Muscle of leg (tissue), 11 donors: ENCODE measurements around the gene COL5A1. TPM values are rescaled to one million over a fixed set of nuclear protein-coding genes. Genes with fewer than 3 reads are reported as not detected.

ENCODE experiments used
- DNase-seq: peaks from one replicate; pipeline ENCODE4 v3.0.0; 2013
- H3K27ac ChIP-seq: one replicate; pipeline ENCODE4 v1.5.1; 2013; ENCODE audit warnings: mild to moderate bottlenecking, low read length, control low read depth
- H3K27me3 ChIP-seq: one replicate; pipeline ENCODE4 v1.6.1; 2013; ENCODE audit warnings: low read length; ENCODE audit not compliant: control insufficient read depth, insufficient read depth
- H3K36me3 ChIP-seq: one replicate; pipeline ENCODE4 v1.6.1; 2013; ENCODE audit warnings: low read length; ENCODE audit not compliant: control insufficient read depth, insufficient read depth
- H3K4me1 ChIP-seq: one replicate; pipeline ENCODE4 v1.6.1; 2013; ENCODE audit warnings: low read length; ENCODE audit not compliant: control insufficient read depth, insufficient read depth
- H3K4me3 ChIP-seq: one replicate; pipeline ENCODE4 v1.5.1; 2013; ENCODE audit warnings: low read length, control low read depth
- H3K9me3 ChIP-seq: replicated peaks from 2 replicates; pipeline ENCODE4 v1.6.1; 2013; ENCODE audit warnings: low read depth, low read length; ENCODE audit not compliant: control insufficient read depth
- WGBS: methylation state at CpG from one replicate; pipeline ENCODE4 v1.1.5; 2013; ENCODE audit warnings: missing lambda C conversion rate; ENCODE audit not compliant: insufficient coverage; 5-methylcytosine and 5-hydroxymethylcytosine counted together
- polyA plus RNA-seq, 8 donors: library from polyadenylated mRNA; unstranded; fragments of 120-200 nt; gene quantifications; one replicate each; pipeline versions ENCODE4 v1.2.1 to v1.2.3, GENCODE V29; 2013; ENCODE audit warnings: inconsistent platforms in 1 of 8, low replicate concordance in 1 of 8; ENCODE audit not compliant: insufficient read length in 8 of 8, insufficient read depth in 1 of 8
- total RNA-seq: library from RNA; stranded (reverse); fragments of 120-200 nt; gene quantifications from one replicate; pipeline ENCODE4 v1.2.4, GENCODE V29; 2013

Gene COL5A1
- total and polyA plus RNA-seq, 9 donors, result 293 to 921 (median 564) TPM

DNA sequence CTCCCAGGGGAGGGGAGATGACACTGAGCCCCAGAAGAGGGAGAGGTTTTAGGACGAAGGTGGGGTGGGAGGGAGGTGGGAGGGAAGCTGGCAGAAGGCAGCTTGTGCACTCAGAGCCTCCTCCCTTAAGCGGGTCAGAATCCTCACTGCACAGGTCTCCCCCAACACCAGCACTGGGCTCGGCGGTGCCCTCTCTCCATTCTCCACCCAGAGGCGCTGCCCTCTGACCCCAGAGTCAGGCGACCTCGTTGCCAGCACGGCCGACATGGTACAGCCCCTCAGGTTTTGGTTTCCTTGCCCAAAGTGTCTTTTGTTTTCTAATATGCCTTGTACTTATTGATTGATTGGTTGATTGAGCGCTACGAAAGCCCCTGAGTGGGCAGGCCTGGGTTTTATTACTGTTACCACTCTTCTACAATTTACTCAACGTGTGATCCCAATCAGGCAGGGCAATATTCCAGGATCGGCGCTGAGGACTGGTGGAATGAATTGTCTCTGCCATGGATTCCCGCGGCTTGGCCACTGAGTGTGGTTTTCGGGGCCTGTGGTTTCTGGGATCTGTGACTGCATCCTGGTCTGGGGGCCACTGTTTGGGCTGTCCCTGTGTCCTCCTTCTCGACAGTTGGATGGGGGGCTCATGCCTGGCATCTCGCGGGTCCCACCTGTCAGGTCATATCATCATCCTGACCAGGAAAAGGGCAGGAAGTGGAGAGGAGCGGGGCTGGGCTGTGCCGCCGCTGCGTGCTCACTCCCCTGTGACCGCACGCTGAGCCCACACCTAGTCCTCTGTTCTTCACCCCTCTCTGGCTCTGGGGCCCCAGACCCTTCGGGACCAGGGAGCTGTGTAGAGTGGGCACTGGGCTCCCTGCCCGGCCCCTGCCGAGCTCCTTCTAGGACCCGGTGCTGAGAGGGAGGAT lies 229.4 kb downstream of the COL5A1 start:
- no peak overlapping the region for H3K27ac ChIP-seq
- H3K27me3 ChIP-seq, result peaks cover 4% of the 10 kb centered on the region
- H3K9me3 ChIP-seq, result no peaks in the 10 kb centered on the region
- no peaks in the 10 kb centered on the region for H3K4me1 ChIP-seq
- no peak for DNase-seq
- no peaks in the 10 kb centered on the region for H3K36me3 ChIP-seq
- 59% methylated on average over 14 of the region's 30 CpGs for WGBS
- H3K4me3 ChIP-seq, result no peak overlapping the region

GRCh38 chr9:134871697-134872340 lies 230.2 kb downstream of the COL5A1 start:
- DNase-seq, result no peak
- no peak overlapping the region for H3K4me3 ChIP-seq
- no peaks in the 10 kb centered on the region for H3K4me1 ChIP-seq
- H3K27ac ChIP-seq, result no peak overlapping the region
- H3K36me3 ChIP-seq, result no peaks in the 10 kb centered on the region
- peaks cover 4% of the 10 kb centered on the region for H3K27me3 ChIP-seq
- 40% methylated on average over 14 of the region's 16 CpGs for WGBS
- H3K9me3 ChIP-seq, result no peaks in the 10 kb centered on the region

- Histone ChIP-seq H3K4me3 (no peak overlapping the region), H3K9me3 (no peaks in the 10 kb centered on the region), H3K27ac (no peak overlapping the region), H3K36me3 (no peaks in the 10 kb centered on the region), H3K4me1 (no peaks in the 10 kb centered on the region), H3K27me3 (peaks cover 4% of the 10 kb centered on the region)
- 83% methylated on average over 16 of the region's 24 CpGs for WGBS
- no peak for DNase-seq
Measured at GRCh38 chr9:134872482-134873231, 231.1 kb downstream of the COL5A1 start.

DNA sequence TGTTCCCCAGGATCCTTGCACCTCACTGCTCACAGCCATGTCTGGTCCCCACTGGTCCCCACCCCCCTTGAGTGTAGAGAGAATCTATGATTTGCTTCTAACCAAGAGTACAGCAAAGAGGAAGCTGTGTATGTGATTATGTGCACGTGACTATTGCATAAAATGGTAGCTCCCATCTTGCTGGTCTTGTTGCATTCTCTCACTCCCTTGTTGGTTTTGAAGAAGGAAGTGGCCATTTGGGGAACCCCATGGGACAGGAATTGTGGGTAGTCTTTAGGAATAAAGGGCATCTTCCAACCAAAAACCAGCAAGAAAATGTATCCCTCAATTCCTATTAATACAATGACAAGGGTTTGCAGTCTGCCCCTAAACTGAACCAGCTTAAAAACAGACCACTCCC lies 233.8 kb downstream of the COL5A1 start:
- Histone ChIP-seq H3K27ac (no peak overlapping the region), H3K36me3 (no peaks in the 10 kb centered on the region), H3K27me3 (peaks cover 6% of the 10 kb centered on the region), H3K9me3 (no peaks in the 10 kb centered on the region), H3K4me3 (no peak overlapping the region), H3K4me1 (no peaks in the 10 kb centered on the region)
- DNase-seq, result no peak
- WGBS, result no CpG with 5 or more reads among the region's 1 CpG

DNA sequence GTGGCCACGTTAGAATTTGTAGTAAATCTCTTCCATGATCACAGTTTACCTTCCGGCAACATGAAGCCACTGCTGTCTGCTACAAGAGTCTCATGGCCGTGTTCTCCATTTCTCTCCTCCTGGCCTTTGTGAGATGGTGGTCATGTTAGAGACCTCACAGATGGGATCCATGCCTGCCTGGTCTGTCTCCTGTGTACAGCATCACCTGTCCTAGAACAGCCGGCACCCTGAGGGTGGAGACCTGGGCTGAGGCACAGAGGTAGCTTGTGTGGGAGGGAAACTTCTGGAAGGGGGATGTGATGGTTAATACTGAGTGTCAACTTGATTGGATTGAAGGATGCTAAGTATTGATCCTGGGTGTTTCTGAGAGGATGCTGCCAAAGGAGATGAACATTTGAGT lies 235.9 kb downstream of the COL5A1 start:
- no peaks in the 10 kb centered on the region for H3K4me1 ChIP-seq
- no peaks in the 10 kb centered on the region for H3K9me3 ChIP-seq
- H3K4me3 ChIP-seq, result no peak overlapping the region
- no peak for DNase-seq
- H3K27ac ChIP-seq, result no peak overlapping the region
- WGBS, result 67% methylated on average over 2 of the region's 4 CpGs
- no peaks in the 10 kb centered on the region for H3K36me3 ChIP-seq
- peaks cover 5% of the 10 kb centered on the region for H3K27me3 ChIP-seq

- no peak for DNase-seq
- Histone ChIP-seq H3K4me3 (no peak overlapping the region), H3K27ac (no peak overlapping the region), H3K4me1 (no peaks in the 10 kb centered on the region), H3K27me3 (peaks cover 6% of the 10 kb centered on the region), H3K36me3 (no peaks in the 10 kb centered on the region), H3K9me3 (no peaks in the 10 kb centered on the region)
- 93% methylated on average over 5 of the region's 13 CpGs for WGBS
Measured at GRCh38 chr9:134879664-134880483, 238.3 kb downstream of the COL5A1 start.

GRCh38 chr9:134880484-134881312 lies 239.1 kb downstream of the COL5A1 start, which contains the start of gene FCN2:
FCN2 (plus strand) TSS chr9:134880810; CDS start chr9:134880822, 12 bp downstream.
- Histone ChIP-seq H3K36me3 (no peaks in the 10 kb centered on the region), H3K4me3 (no peak within 1 kb of the TSS), H3K9me3 (no peaks in the 10 kb centered on the region), H3K27me3 (peaks cover 6% of the 10 kb centered on the region), H3K27ac (no peak within 1 kb of the TSS), H3K4me1 (no peaks in the 10 kb centered on the region)
- no peak for DNase-seq
- 80% methylated on average over 23 of the region's 25 CpGs for WGBS

GRCh38 chr9:134881313-134881670 lies 239.7 kb downstream of the COL5A1 start:
- H3K9me3 ChIP-seq, result no peaks in the 10 kb centered on the region
- no peak overlapping the region for H3K4me3 ChIP-seq
- H3K4me1 ChIP-seq, result no peaks in the 10 kb centered on the region
- H3K27me3 ChIP-seq, result peaks cover 6% of the 10 kb centered on the region
- DNase-seq, result no peak
- no peak overlapping the region for H3K27ac ChIP-seq
- 88% methylated on average over 13 of the region's 13 CpGs for WGBS
- no peaks in the 10 kb centered on the region for H3K36me3 ChIP-seq

DNA sequence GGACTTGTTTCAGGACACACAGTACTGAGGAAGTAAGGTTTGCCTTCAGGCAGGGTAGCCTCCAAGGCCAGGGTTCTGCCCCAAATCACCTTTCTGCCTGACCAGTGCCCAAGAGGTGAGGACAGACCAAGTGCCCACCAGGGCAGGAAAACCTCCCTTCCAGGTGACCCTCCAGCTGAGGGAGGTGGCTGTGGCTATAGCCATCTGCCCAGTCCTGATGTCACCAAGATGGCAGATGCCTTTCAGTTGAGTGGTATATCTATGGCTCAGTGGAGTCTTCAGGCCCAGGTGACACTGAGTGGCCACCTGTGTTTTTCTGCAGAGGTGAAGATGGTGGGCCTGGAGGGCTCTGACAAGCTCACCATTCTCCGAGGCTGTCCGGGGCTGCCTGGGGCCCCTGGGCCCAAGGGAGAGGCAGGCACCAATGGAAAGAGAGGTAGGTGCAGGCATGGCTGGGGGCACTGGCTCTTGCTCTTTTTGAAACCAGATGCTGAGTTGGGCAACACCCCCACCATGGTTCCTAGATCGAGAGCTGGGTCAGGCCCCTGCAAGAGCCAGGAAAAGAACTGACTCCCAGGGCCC lies 240.7 kb downstream of the COL5A1 start:
- WGBS, result 83% methylated on average over 2 of the region's 3 CpGs
- H3K27me3 ChIP-seq, result peaks cover 6% of the 10 kb centered on the region
- H3K4me3 ChIP-seq, result no peak overlapping the region
- peaks cover under 1% of the 10 kb centered on the region for H3K4me1 ChIP-seq
- H3K9me3 ChIP-seq, result no peaks in the 10 kb centered on the region
- no peak for DNase-seq
- H3K27ac ChIP-seq, result no peak overlapping the region
- H3K36me3 ChIP-seq, result no peaks in the 10 kb centered on the region
